Neural progenitor cell (in vitro differentiated cells): ENCODE measurements around the gene HES4. TPM values are rescaled to one million over a fixed set of nuclear protein-coding genes. Genes with fewer than 3 reads are reported as not detected.

Source experiments
- DNase-seq: peaks from one replicate; pipeline ENCODE4 v3.0.0-alpha.2; 2016; ENCODE audit warnings: low spot score
- H2AFZ ChIP-seq: fragments of 200-600 bp; sonication (generic); replicated peaks from 2 replicates; pipeline ENCODE4 v1.6.1; 2016; ENCODE audit warnings: antibody characterized with exemption
- H3F3A ChIP-seq: fragments of 200-600 bp; sonication (generic); 2 replicates; pipeline ENCODE4 v1.6.1; 2016; ENCODE audit warnings: antibody characterized with exemption, low read depth
- H3K27ac ChIP-seq: fragments of 200-600 bp; sonication (generic); 2 replicates; pipeline ENCODE4 v1.5.1; 2016; ENCODE audit warnings: mild to moderate bottlenecking
- H3K27me3 ChIP-seq: fragments of 200-600 bp; sonication (generic); 2 replicates; pipeline ENCODE4 v1.6.1; 2016; ENCODE audit warnings: mild to moderate bottlenecking, moderate library complexity
- H3K36me3 ChIP-seq: fragments of 200-600 bp; sonication (generic); 2 replicates; pipeline ENCODE4 v1.5.1; 2016
- H3K4me1 ChIP-seq: fragments of 200-600 bp; sonication (generic); 2 replicates; pipeline ENCODE4 v1.6.1; 2016; ENCODE audit warnings: mixed run types
- H3K4me2 ChIP-seq: fragments of 200-600 bp; sonication (generic); 2 replicates; pipeline ENCODE4 v1.6.1; 2016
- H3K4me3 ChIP-seq: fragments of 200-600 bp; sonication (generic); 2 replicates; pipeline ENCODE4 v1.5.1; 2016
- H3K79me2 ChIP-seq: fragments of 200-600 bp; sonication (generic); 2 replicates; pipeline ENCODE4 v1.6.1; 2016; ENCODE audit warnings: low read depth
- H3K9ac ChIP-seq: fragments of 200-600 bp; sonication (generic); 2 replicates; pipeline ENCODE4 v1.6.1; 2016
- H3K9me3 ChIP-seq: fragments of 200-600 bp; sonication (generic); 2 replicates; pipeline ENCODE4 v1.5.1; 2016; ENCODE audit warnings: low read depth
- H4K20me1 ChIP-seq: fragments of 200-600 bp; sonication (generic); 2 replicates; pipeline ENCODE4 v1.6.1; 2016; ENCODE audit warnings: low read depth
- H3K27ac Mint-ChIP-seq: 3 replicates; pipeline ENCODE4 v1.8.0; 2021; ENCODE audit warnings: mixed read lengths
- H3K27me3 Mint-ChIP-seq: 2 replicates; pipeline ENCODE4 v1.8.0; 2022; ENCODE audit warnings: low read depth, mild to moderate bottlenecking, inconsistent platforms, moderate library complexity, mixed read lengths; ENCODE audit not compliant: insufficient read depth
- H3K36me3 Mint-ChIP-seq: 3 replicates; pipeline ENCODE4 v1.8.0; 2021; ENCODE audit warnings: mixed read lengths
- H3K4me1 Mint-ChIP-seq: 3 replicates; pipeline ENCODE4 v1.8.0; 2021; ENCODE audit warnings: mixed read lengths
- H3K4me3 Mint-ChIP-seq: 3 replicates; pipeline ENCODE4 v1.8.0; 2021; ENCODE audit warnings: mild to moderate bottlenecking, moderate library complexity, mixed read lengths
- H3K9me3 Mint-ChIP-seq: 3 replicates; pipeline ENCODE4 v1.8.0; 2020; ENCODE audit warnings: mixed read lengths
- EZH2 ChIP-seq: fragments of 200-600 bp; sonication (generic); IDR thresholded peaks from 2 replicates; pipeline ENCODE4 v1.6.1; 2017; ENCODE audit warnings: antibody characterized with exemption, mild to moderate bottlenecking, moderate library complexity
- EZH2phosphoT487 ChIP-seq: fragments of 200-600 bp; sonication (generic); IDR thresholded peaks from 2 replicates; pipeline ENCODE4 v1.6.1; 2017; ENCODE audit warnings: antibody characterized with exemption
- total RNA-seq: library from RNA; depleted of rRNA; stranded (reverse); fragments of >200 nt; gene quantifications from 2 replicates; pipeline ENCODE4 v1.2.3, GENCODE V29; 2015; ENCODE audit warnings: low replicate concordance
- TF ChIP-seq, protein P1 (sequence below): fragments of 200-600 bp; sonication (generic); IDR thresholded peaks from 2 replicates; pipeline ENCODE4 v1.5.1; 2017; ENCODE audit warnings: antibody characterized with exemption, mild to moderate bottlenecking

The HES4 gene
- total RNA-seq, 1 donor from 2014 or later = 7.6 TPM

DNA sequence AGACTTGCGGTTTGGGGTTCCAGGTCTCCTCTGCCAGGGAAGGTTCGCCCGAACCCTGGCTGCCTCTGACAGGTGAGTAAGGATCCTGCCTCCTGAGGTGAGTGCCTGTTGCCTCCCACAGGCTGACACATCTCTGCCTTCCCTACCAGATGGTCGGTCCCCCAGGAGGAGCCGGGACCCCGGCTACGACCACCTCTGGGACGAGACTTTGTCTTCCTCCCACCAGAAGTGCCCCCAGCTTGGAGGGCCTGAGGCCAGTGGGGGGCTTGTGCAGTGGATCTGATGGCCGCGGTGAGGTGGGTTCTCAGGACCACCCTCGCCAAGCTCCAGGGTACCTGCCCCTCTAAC, 25.6 kb downstream of the HES4 start:
- no peak overlapping the region for H3K27ac ChIP-seq
- Mint-ChIP-seq H3K27ac (no peak overlapping the region), H3K4me3 (no peak overlapping the region), H3K36me3 (peaks cover 3% of the 10 kb centered on the region), H3K4me1 (peaks cover 8% of the 10 kb centered on the region), H3K9me3 (peaks cover 6% of the 10 kb centered on the region), H3K27me3 (peaks cover 32% of the 10 kb centered on the region)
- no peak overlapping the region for H3K4me2 ChIP-seq
- H3K4me3 ChIP-seq = no peak overlapping the region
- peaks cover 72% of the 10 kb centered on the region for H3K27me3 ChIP-seq
- H2AFZ ChIP-seq = no peak overlapping the region
- H3K79me2 ChIP-seq = no peaks in the 10 kb centered on the region
- no peaks in the 10 kb centered on the region for H3K9me3 ChIP-seq
- no peak for TF ChIP-seq EZH2
- no peak for DNase-seq
- peaks cover 12% of the 10 kb centered on the region for H3F3A ChIP-seq
- H3K36me3 ChIP-seq = no peaks in the 10 kb centered on the region
- no peaks in the 10 kb centered on the region for H4K20me1 ChIP-seq
- H3K9ac ChIP-seq = no peak overlapping the region
- H3K4me1 ChIP-seq = no peaks in the 10 kb centered on the region

GRCh38 chr1:973459-974292, 26.2 kb downstream of the HES4 start:
- H3K27me3 Mint-ChIP-seq = peaks cover 36% of the 10 kb centered on the region
- H3K36me3 Mint-ChIP-seq = peaks cover 3% of the 10 kb centered on the region
- Histone ChIP-seq H3K4me2 (no peak overlapping the region), H3K4me3 (no peak overlapping the region), H3F3A (peaks cover 17% of the 10 kb centered on the region), H3K9ac (no peak overlapping the region), H3K4me1 (no peaks in the 10 kb centered on the region), H3K27ac (no peak overlapping the region), H3K79me2 (no peaks in the 10 kb centered on the region), H3K36me3 (no peaks in the 10 kb centered on the region), H2AFZ (no peak overlapping the region), H3K27me3 (peaks cover 78% of the 10 kb centered on the region), H4K20me1 (no peaks in the 10 kb centered on the region), H3K9me3 (no peaks in the 10 kb centered on the region)
- H3K4me3 Mint-ChIP-seq = no peak overlapping the region
- DNase-seq = no peak
- TF ChIP-seq, protein P1, sequence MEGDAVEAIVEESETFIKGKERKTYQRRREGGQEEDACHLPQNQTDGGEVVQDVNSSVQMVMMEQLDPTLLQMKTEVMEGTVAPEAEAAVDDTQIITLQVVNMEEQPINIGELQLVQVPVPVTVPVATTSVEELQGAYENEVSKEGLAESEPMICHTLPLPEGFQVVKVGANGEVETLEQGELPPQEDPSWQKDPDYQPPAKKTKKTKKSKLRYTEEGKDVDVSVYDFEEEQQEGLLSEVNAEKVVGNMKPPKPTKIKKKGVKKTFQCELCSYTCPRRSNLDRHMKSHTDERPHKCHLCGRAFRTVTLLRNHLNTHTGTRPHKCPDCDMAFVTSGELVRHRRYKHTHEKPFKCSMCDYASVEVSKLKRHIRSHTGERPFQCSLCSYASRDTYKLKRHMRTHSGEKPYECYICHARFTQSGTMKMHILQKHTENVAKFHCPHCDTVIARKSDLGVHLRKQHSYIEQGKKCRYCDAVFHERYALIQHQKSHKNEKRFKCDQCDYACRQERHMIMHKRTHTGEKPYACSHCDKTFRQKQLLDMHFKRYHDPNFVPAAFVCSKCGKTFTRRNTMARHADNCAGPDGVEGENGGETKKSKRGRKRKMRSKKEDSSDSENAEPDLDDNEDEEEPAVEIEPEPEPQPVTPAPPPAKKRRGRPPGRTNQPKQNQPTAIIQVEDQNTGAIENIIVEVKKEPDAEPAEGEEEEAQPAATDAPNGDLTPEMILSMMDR = no peak
- TF ChIP-seq EZH2phosphoT487 (no peak), EZH2 (no peak)
- H3K4me1 Mint-ChIP-seq = peaks cover 8% of the 10 kb centered on the region
- no peak overlapping the region for H3K27ac Mint-ChIP-seq
- H3K9me3 Mint-ChIP-seq = peaks cover 6% of the 10 kb centered on the region

DNA sequence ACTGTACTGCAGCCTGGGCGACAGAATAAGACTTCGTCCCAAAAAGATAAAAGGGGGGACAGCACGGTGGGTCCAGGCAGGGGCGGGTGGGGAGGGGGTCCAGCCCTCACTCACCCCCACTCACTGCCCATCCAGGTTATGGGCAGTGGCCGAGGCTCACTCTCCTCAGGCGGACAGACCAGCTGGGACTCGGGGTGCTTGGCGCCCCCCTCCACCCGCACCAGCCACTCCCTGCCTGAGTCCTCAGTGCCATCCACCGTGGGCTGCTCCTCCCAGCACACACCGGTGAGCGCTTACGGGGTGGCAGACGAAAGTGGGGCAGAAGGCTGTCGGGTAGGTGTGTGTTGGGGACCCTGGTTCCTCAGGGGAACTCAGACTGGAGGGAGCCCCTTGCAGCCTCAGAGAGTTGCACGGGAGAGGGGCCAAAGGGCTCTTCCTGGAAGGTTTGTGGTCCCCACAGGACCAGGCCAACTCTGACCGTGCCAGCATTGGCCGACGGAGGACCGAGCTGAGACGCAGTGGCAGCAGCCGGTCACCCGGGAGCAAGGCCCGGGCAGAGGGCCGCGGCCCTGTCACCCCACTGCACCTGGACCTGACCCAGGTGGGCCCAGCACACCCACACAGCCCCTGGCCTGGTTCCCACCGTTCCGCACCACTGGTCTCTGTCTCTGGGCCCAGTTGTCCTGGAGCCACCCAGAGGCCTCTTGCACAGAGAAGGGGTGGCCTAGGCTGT, 27.0 kb downstream of the HES4 start:
- peaks cover 4% of the 10 kb centered on the region for H3K4me1 Mint-ChIP-seq
- H3K79me2 ChIP-seq = no peaks in the 10 kb centered on the region
- H3K27ac ChIP-seq = no peak overlapping the region
- peaks cover 86% of the 10 kb centered on the region for H3K27me3 ChIP-seq
- no peaks in the 10 kb centered on the region for H3K9me3 ChIP-seq
- no peak for DNase-seq
- no peak overlapping the region for H3K4me2 ChIP-seq
- no peak overlapping the region for H3K9ac ChIP-seq
- TF ChIP-seq EZH2phosphoT487 = no peak
- TF ChIP-seq EZH2 = no peak
- TF ChIP-seq, protein P1 = no peak
- H2AFZ ChIP-seq = no peak overlapping the region
- peaks cover 2% of the 10 kb centered on the region for H3K9me3 Mint-ChIP-seq
- peaks cover 38% of the 10 kb centered on the region for H3K27me3 Mint-ChIP-seq
- H3F3A ChIP-seq = peaks cover 17% of the 10 kb centered on the region
- no peak overlapping the region for H3K4me3 Mint-ChIP-seq
- H3K4me3 ChIP-seq = no peak overlapping the region
- no peaks in the 10 kb centered on the region for H3K4me1 ChIP-seq
- peaks cover 7% of the 10 kb centered on the region for H4K20me1 ChIP-seq
- H3K36me3 Mint-ChIP-seq = no peaks in the 10 kb centered on the region
- no peak overlapping the region for H3K27ac Mint-ChIP-seq
- H3K36me3 ChIP-seq = no peaks in the 10 kb centered on the region
